SK-N-SH treated with all-trans-retinoic acid at 6 μM for 48 hours (cell line): ENCODE data around the gene AMFR.

Experiments
- ATAC-seq: fragments of 200-7000 bp; cut with Tn5 transposase; 3 replicates; pipeline ENCODE4 v1.9.1; 2020; ENCODE audit warnings: mild to moderate bottlenecking, moderate library complexity
- ARNTL ChIP-seq: fragments of 450-650 bp; formaldehyde crosslinking; IDR thresholded peaks from 2 replicates; pipeline ENCODE4 v1.5.0; 2020; ENCODE audit warnings: low read depth, mild to moderate bottlenecking, moderate library complexity, borderline replicate concordance
- BACH2 ChIP-seq: fragments of 250-450 bp; sonication (Bioruptor Pico); IDR thresholded peaks from 2 replicates; pipeline ENCODE4 v1.9.0; 2021; ENCODE audit warnings: mild to moderate bottlenecking, borderline replicate concordance
- CSDC2 ChIP-seq: fragments of 250-450 bp; sonication (Bioruptor Pico); IDR thresholded peaks from 2 replicates; pipeline ENCODE4 v1.5.0; 2020; ENCODE audit warnings: mild to moderate bottlenecking, moderate library complexity
- ESRRG ChIP-seq: fragments of 250-450 bp; sonication (Bioruptor Pico); IDR thresholded peaks from 2 replicates; pipeline ENCODE4 v1.6.1; 2021; ENCODE audit warnings: mild to moderate bottlenecking
- ISL1 ChIP-seq: fragments of 250-450 bp; sonication (Bioruptor Pico); IDR thresholded peaks from 2 replicates; pipeline ENCODE4 v2.1.2; 2022; ENCODE audit warnings: mild to moderate bottlenecking, moderate library complexity
- OSR1 ChIP-seq: fragments of 250-450 bp; sonication (Bioruptor Pico); IDR thresholded peaks from 2 replicates; pipeline ENCODE4 v1.8.0; 2022; ENCODE audit warnings: moderate library complexity, mild to moderate bottlenecking, inconsistent platforms
- PPARA ChIP-seq: fragments of 250-450 bp; sonication (Bioruptor Pico); IDR thresholded peaks from 2 replicates; pipeline ENCODE4 v1.5.0; 2020; ENCODE audit warnings: mild to moderate bottlenecking, borderline replicate concordance
- RARB ChIP-seq: fragments of 250-450 bp; sonication (Bioruptor Pico); IDR thresholded peaks from 2 replicates; pipeline ENCODE4 v1.8.0; 2021; ENCODE audit warnings: mild to moderate bottlenecking, moderate library complexity
- SNAI2 ChIP-seq: fragments of 250-450 bp; sonication (Bioruptor Pico); IDR thresholded peaks from 2 replicates; pipeline ENCODE4 v1.5.0; 2020; ENCODE audit warnings: mild to moderate bottlenecking, moderate library complexity
- TCF4 ChIP-seq: fragments of 250-450 bp; sonication (Bioruptor Pico); IDR thresholded peaks from 2 replicates; pipeline ENCODE4 v1.8.0; 2021; ENCODE audit warnings: mild to moderate bottlenecking, moderate library complexity, borderline replicate concordance
- TOX ChIP-seq: fragments of 250-450 bp; sonication (Bioruptor Pico); IDR thresholded peaks from 2 replicates; pipeline ENCODE4 v1.8.0; 2021; ENCODE audit warnings: mild to moderate bottlenecking, moderate library complexity, borderline replicate concordance
- ZC3H10 ChIP-seq: fragments of 250-450 bp; sonication (Bioruptor Pico); IDR thresholded peaks from 2 replicates; pipeline ENCODE4 v1.5.1; 2021; ENCODE audit warnings: mild to moderate bottlenecking, moderate library complexity
- ZFP3 ChIP-seq: fragments of 250-450 bp; sonication (Bioruptor Pico); IDR thresholded peaks from 2 replicates; pipeline ENCODE4 v1.5.0; 2020; ENCODE audit warnings: mild to moderate bottlenecking, moderate library complexity
- ZFP30 ChIP-seq: fragments of 450-650 bp; formaldehyde crosslinking; IDR thresholded peaks from 2 replicates; pipeline ENCODE4 v1.5.0; 2022; ENCODE audit warnings: mild to moderate bottlenecking, moderate library complexity
- ZNF565 ChIP-seq: fragments of 450-650 bp; formaldehyde crosslinking; conservative IDR thresholded peaks from 2 replicates; pipeline ENCODE4 v1.5.0; 2020; ENCODE audit warnings: low read depth, mild to moderate bottlenecking, moderate library complexity
- ZNF8 ChIP-seq: fragments of 450-650 bp; formaldehyde crosslinking; IDR thresholded peaks from 2 replicates; pipeline ENCODE4 v1.5.0; 2020; ENCODE audit warnings: mild to moderate bottlenecking, moderate library complexity
- TF ChIP-seq, protein P1 (sequence below): fragments of 250-450 bp; sonication (Bioruptor Pico); IDR thresholded peaks from 2 replicates; pipeline ENCODE4 v1.5.1; 2021; ENCODE audit warnings: mild to moderate bottlenecking, moderate library complexity
- TF ChIP-seq, protein P2 (sequence below): fragments of 250-450 bp; sonication (Bioruptor Pico); IDR thresholded peaks from 2 replicates; pipeline ENCODE4 v1.8.0; 2020; ENCODE audit warnings: mild to moderate bottlenecking, moderate library complexity, borderline replicate concordance
- TF ChIP-seq, protein P3 (sequence below): fragments of 250-450 bp; sonication (Bioruptor Pico); IDR thresholded peaks from 2 replicates; pipeline ENCODE4 v1.8.0; 2021; ENCODE audit warnings: low read depth, mild to moderate bottlenecking, moderate library complexity, borderline replicate concordance
- TF ChIP-seq, protein P4 (sequence below): fragments of 250-450 bp; sonication (Bioruptor Pico); IDR thresholded peaks from 2 replicates; pipeline ENCODE4 v1.5.1; 2020; ENCODE audit warnings: low read depth, mild to moderate bottlenecking, moderate library complexity
- TF ChIP-seq, protein P5 (sequence below): fragments of 250-450 bp; sonication (Bioruptor Pico); IDR thresholded peaks from 2 replicates; pipeline ENCODE4 v1.5.0; 2020; ENCODE audit warnings: mild to moderate bottlenecking, moderate library complexity

The AMFR gene

DNA sequence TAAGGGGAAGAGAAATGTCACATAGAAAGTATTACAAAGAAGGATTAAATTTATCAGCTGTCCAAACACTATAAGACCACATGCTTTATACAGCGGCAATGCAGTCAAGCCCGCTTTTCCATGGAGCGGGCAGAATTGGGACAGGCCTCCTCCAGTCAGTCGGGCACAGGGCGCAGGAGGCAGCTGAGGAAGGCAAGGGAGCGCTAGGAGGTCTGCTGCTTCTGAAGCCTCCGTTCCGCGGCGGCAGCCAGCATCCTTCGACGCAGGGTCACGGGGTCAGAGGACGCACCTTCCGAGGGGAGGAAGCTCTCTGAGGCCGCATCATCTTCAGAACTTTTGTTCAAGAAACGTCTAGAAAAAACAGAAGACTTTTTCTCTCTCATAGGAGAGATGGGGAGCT, 62.6 kb downstream of the AMFR start:
- ATAC-seq, result no peak
- TF ChIP-seq PPARA (CRISPR knock-in tag) (no peak), OSR1 (CRISPR knock-in tag) (no peak), ISL1 (CRISPR knock-in tag) (no peak), ZNF565 (CRISPR knock-in tag) (no peak), ARNTL (CRISPR knock-in tag) (no peak), TOX (CRISPR knock-in tag) (no peak), BACH2 (CRISPR knock-in tag) (no peak), SNAI2 (CRISPR knock-in tag) (no peak), CSDC2 (CRISPR knock-in tag) (no peak), ZC3H10 (CRISPR knock-in tag) (no peak), ZFP3 (no peak), TCF4 (CRISPR knock-in tag) (no peak), ESRRG (CRISPR knock-in tag) (no peak), ZNF8 (CRISPR knock-in tag) (no peak)
- TF ChIP-seq, protein P1, sequence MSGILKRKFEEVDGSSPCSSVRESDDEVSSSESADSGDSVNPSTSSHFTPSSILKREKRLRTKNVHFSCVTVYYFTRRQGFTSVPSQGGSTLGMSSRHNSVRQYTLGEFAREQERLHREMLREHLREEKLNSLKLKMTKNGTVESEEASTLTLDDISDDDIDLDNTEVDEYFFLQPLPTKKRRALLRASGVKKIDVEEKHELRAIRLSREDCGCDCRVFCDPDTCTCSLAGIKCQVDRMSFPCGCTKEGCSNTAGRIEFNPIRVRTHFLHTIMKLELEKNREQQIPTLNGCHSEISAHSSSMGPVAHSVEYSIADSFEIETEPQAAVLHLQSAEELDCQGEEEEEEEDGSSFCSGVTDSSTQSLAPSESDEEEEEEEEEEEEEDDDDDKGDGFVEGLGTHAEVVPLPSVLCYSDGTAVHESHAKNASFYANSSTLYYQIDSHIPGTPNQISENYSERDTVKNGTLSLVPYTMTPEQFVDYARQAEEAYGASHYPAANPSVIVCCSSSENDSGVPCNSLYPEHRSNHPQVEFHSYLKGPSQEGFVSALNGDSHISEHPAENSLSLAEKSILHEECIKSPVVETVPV (CRISPR knock-in tag), result no peak
- TF ChIP-seq, protein P2, sequence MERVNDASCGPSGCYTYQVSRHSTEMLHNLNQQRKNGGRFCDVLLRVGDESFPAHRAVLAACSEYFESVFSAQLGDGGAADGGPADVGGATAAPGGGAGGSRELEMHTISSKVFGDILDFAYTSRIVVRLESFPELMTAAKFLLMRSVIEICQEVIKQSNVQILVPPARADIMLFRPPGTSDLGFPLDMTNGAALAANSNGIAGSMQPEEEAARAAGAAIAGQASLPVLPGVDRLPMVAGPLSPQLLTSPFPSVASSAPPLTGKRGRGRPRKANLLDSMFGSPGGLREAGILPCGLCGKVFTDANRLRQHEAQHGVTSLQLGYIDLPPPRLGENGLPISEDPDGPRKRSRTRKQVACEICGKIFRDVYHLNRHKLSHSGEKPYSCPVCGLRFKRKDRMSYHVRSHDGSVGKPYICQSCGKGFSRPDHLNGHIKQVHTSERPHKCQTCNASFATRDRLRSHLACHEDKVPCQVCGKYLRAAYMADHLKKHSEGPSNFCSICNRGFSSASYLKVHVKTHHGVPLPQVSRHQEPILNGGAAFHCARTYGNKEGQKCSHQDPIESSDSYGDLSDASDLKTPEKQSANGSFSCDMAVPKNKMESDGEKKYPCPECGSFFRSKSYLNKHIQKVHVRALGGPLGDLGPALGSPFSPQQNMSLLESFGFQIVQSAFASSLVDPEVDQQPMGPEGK (CRISPR knock-in tag), result no peak
- TF ChIP-seq, protein P3, sequence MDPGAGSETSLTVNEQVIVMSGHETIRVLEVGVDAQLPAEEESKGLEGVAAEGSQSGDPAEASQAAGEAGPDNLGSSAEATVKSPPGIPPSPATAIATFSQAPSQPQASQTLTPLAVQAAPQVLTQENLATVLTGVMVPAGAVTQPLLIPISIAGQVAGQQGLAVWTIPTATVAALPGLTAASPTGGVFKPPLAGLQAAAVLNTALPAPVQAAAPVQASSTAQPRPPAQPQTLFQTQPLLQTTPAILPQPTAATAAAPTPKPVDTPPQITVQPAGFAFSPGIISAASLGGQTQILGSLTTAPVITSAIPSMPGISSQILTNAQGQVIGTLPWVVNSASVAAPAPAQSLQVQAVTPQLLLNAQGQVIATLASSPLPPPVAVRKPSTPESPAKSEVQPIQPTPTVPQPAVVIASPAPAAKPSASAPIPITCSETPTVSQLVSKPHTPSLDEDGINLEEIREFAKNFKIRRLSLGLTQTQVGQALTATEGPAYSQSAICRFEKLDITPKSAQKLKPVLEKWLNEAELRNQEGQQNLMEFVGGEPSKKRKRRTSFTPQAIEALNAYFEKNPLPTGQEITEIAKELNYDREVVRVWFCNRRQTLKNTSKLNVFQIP (CRISPR knock-in tag), result no peak
- TF ChIP-seq, protein P4, sequence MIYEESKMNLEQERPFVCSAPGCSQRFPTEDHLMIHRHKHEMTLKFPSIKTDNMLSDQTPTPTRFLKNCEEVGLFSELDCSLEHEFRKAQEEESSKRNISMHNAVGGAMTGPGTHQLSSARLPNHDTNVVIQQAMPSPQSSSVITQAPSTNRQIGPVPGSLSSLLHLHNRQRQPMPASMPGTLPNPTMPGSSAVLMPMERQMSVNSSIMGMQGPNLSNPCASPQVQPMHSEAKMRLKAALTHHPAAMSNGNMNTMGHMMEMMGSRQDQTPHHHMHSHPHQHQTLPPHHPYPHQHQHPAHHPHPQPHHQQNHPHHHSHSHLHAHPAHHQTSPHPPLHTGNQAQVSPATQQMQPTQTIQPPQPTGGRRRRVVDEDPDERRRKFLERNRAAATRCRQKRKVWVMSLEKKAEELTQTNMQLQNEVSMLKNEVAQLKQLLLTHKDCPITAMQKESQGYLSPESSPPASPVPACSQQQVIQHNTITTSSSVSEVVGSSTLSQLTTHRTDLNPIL, result no peak

DNA sequence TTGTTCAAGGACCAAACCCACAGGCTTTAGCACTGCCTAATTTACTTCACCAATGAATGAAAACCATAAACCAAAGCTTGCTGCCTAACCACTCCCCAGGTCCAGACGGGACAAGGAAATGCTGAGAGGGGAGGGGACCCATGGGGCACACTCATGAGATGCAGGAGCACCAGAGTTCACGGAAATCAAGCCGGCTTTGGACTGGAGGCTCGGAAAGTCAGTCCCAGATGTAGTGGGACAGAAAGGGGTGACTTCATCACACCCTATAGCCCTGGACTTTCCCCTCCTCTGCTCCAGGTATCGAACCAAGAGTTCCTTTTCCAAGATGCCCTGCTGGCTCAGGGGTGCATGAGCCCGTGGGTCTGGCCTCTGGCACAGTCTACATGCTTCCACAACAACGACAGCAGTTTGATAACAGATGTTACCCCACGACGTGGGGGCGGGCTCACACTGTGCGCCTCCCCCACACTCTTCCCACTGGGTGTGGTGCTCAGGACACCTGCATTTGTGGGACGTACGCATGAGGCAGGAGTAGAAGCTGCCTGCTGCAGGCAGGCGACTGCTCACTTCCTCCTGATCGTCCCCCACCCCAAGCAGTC, 63.2 kb downstream of the AMFR start:
- no peak for ATAC-seq
- TF ChIP-seq ZFP30 (CRISPR knock-in tag) (no peak), PPARA (CRISPR knock-in tag) (no peak), CSDC2 (CRISPR knock-in tag) (no peak)
- TF ChIP-seq, protein P4, result no peak

DNA sequence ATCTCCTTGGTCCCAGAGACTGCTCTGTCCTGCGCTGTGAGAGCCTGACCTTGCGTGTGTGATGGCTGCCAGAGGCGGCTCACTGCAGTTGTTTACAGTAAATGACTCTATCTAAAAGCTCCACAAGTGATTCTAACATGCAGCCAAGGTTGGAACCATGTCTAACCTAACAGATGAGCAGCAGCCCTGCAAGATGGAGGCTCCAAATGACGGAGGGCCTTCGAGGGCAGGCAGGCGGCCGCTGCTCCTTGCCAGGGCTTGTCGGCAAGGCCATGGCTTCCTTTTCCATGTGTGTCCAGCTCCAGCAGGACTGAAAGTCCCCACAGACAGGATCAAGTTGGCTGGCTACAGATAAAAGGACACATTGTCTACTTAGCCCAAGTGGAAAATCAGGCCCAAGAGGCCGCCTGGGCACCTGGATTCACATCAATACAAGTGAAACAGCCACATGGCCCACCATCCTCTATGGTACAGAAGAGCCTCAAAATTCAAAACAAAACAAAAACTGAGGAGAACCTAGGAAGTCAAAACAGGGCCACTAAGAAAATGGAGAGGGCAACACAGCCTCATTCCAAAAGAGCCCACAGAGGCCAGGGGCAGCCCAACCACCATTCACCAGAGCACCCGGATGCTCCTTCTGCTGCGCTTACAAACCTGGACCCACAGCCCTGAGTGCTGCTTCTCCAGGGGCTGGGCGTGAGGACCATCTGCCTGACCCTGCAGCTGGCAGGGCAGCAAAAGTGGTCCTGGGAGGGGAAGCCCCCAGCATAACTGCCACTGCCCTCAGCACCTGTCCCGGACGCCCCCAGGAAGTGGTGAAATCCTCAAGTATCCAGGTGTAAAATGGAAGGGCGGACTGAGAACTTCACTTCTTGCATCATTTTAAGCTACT, 65.0 kb downstream of the AMFR start:
- no peak for ATAC-seq
- TF ChIP-seq ZNF8 (CRISPR knock-in tag) (no peak), RARB (CRISPR knock-in tag) (no peak), TCF4 (CRISPR knock-in tag) (no peak), ARNTL (CRISPR knock-in tag) (no peak), CSDC2 (CRISPR knock-in tag) (no peak), ZC3H10 (CRISPR knock-in tag) (no peak), SNAI2 (CRISPR knock-in tag) (no peak), ESRRG (CRISPR knock-in tag) (no peak), TOX (CRISPR knock-in tag) (no peak), OSR1 (CRISPR knock-in tag) (no peak)
- TF ChIP-seq, protein P2 (CRISPR knock-in tag), result no peak
- TF ChIP-seq, protein P1 (CRISPR knock-in tag), result no peak
- TF ChIP-seq, protein P5, sequence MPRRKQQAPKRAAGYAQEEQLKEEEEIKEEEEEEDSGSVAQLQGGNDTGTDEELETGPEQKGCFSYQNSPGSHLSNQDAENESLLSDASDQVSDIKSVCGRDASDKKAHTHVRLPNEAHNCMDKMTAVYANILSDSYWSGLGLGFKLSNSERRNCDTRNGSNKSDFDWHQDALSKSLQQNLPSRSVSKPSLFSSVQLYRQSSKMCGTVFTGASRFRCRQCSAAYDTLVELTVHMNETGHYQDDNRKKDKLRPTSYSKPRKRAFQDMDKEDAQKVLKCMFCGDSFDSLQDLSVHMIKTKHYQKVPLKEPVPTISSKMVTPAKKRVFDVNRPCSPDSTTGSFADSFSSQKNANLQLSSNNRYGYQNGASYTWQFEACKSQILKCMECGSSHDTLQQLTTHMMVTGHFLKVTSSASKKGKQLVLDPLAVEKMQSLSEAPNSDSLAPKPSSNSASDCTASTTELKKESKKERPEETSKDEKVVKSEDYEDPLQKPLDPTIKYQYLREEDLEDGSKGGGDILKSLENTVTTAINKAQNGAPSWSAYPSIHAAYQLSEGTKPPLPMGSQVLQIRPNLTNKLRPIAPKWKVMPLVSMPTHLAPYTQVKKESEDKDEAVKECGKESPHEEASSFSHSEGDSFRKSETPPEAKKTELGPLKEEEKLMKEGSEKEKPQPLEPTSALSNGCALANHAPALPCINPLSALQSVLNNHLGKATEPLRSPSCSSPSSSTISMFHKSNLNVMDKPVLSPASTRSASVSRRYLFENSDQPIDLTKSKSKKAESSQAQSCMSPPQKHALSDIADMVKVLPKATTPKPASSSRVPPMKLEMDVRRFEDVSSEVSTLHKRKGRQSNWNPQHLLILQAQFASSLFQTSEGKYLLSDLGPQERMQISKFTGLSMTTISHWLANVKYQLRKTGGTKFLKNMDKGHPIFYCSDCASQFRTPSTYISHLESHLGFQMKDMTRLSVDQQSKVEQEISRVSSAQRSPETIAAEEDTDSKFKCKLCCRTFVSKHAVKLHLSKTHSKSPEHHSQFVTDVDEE (CRISPR knock-in tag), result no peak
